ENCODE results near the gene ESPL1. TPM values are rescaled to one million over a fixed set of nuclear protein-coding genes. Genes with fewer than 3 reads are reported as not detected.

The ESPL1 gene
- polyA plus RNA-seq, 2 of the 4 experiments (the other 2 are of a cell fraction), result 10.0 to 16.5 TPM

DNA sequence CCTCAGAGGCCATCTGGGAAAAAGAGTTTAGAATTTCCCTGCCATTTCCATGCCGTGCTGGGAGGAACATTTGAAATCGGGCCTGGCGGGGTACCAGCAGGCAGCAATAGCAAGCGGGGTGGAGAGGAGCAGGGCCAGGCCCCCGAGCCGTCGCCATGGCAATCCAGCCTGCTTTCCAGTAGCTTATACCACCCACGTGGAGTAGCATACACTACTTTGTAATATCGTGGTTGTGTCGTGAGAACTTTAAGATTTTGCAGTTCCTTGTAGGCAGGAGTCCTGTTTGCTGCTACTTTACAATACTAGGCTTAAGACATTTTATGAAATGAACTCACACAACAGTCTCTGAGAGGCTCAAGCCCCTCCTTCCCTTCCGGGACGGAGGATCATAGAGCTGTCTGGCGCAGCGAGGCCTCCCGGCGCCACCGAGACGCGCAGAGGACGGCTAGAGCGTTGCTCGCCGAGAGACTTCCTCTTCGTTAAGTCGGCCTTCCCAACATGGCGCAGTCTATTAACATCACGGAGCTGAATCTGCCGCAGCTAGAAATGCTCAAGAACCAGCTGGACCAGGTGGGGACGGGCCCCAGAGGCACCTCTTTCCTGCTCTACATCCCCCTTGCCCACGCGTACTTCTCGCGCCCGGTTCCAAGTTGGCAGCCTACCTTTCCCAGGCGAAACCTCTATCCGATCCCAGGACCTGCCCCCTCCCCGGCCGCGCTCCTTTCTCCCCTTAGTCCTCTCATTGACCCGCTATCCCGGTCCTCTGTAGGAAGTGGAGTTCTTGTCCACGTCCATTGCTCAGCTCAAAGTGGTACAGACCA lies 27.2 kb downstream of the ESPL1 start, which contains the start of gene PFDN5 (continued):
- TF ChIP-seq SREBF2 (IDR thresholded peaks at IDR 0.05) (no peak), CBX8 (IDR thresholded peaks at IDR 0.05) (no peak), KDM5A (IDR thresholded peaks at IDR 0.05) (peak; percentile 83), FOSB (CRISPR knock-in tag; IDR thresholded peaks at IDR 0.05) (no peak), CEBPB (IDR thresholded peaks at IDR 0.05) (no peak), ZFP36 (IDR thresholded peaks at IDR 0.05; ENCODE audit: borderline replicate concordance, partially characterized antibody) (no peak), HEYL (CRISPR knock-in tag; IDR thresholded peaks at IDR 0.05) (no peak), EHF (CRISPR knock-in tag; IDR thresholded peaks at IDR 0.05) (no peak), FOXS1 (CRISPR knock-in tag; IDR thresholded peaks at IDR 0.05) (no peak), HDAC2 (IDR thresholded peaks at IDR 0.05) (no peak), TP53 (CRISPR knock-in tag; IDR thresholded peaks at IDR 0.05) (no peak), ZNF302 (CRISPR knock-in tag; IDR thresholded peaks at IDR 0.05) (no peak), POLR2AphosphoS2 (conservative IDR thresholded peaks at IDR 0.05; ENCODE audit: low read length) (no peak), FOSL2 (IDR thresholded peaks at IDR 0.05) (no peak), FOSL2 (CRISPR knock-in tag; IDR thresholded peaks at IDR 0.05) (no peak), JUNB (IDR thresholded peaks at IDR 0.05) (no peak), MYC (IDR thresholded peaks at IDR 0.05; ENCODE audit: borderline replicate concordance, low read length) (peak; percentile 63; the same call in 1 of the 2 replicates), HOXB13 (CRISPR knock-in tag; IDR thresholded peaks at IDR 0.05; ENCODE audit: low read depth) (no peak)
- TF ChIP-seq, protein P1, sequence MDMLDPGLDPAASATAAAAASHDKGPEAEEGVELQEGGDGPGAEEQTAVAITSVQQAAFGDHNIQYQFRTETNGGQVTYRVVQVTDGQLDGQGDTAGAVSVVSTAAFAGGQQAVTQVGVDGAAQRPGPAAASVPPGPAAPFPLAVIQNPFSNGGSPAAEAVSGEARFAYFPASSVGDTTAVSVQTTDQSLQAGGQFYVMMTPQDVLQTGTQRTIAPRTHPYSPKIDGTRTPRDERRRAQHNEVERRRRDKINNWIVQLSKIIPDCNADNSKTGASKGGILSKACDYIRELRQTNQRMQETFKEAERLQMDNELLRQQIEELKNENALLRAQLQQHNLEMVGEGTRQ (IDR thresholded peaks at IDR 0.05), result no peak
- TF ChIP-seq, protein P2, sequence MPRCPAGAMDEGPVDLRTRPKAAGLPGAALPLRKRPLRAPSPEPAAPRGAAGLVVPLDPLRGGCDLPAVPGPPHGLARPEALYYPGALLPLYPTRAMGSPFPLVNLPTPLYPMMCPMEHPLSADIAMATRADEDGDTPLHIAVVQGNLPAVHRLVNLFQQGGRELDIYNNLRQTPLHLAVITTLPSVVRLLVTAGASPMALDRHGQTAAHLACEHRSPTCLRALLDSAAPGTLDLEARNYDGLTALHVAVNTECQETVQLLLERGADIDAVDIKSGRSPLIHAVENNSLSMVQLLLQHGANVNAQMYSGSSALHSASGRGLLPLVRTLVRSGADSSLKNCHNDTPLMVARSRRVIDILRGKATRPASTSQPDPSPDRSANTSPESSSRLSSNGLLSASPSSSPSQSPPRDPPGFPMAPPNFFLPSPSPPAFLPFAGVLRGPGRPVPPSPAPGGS (IDR thresholded peaks at IDR 0.05), result peak; percentile 77; the same call in 1 of the 3 replicates
- TF ChIP-seq, protein P3, sequence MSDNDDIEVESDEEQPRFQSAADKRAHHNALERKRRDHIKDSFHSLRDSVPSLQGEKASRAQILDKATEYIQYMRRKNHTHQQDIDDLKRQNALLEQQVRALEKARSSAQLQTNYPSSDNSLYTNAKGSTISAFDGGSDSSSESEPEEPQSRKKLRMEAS (IDR thresholded peaks at IDR 0.05), result peak; percentile 80
- TF ChIP-seq, protein P4, sequence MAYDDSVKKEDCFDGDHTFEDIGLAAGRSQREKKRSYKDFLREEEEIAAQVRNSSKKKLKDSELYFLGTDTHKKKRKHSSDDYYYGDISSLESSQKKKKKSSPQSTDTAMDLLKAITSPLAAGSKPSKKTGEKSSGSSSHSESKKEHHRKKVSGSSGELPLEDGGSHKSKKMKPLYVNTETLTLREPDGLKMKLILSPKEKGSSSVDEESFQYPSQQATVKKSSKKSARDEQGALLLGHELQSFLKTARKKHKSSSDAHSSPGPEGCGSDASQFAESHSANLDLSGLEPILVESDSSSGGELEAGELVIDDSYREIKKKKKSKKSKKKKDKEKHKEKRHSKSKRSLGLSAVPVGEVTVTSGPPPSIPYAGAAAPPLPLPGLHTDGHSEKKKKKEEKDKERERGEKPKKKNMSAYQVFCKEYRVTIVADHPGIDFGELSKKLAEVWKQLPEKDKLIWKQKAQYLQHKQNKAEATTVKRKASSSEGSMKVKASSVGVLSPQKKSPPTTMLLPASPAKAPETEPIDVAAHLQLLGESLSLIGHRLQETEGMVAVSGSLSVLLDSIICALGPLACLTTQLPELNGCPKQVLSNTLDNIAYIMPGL (CRISPR knock-in tag; IDR thresholded peaks at IDR 0.05; ENCODE audit: borderline replicate concordance), result no peak
- TF ChIP-seq, protein P5, sequence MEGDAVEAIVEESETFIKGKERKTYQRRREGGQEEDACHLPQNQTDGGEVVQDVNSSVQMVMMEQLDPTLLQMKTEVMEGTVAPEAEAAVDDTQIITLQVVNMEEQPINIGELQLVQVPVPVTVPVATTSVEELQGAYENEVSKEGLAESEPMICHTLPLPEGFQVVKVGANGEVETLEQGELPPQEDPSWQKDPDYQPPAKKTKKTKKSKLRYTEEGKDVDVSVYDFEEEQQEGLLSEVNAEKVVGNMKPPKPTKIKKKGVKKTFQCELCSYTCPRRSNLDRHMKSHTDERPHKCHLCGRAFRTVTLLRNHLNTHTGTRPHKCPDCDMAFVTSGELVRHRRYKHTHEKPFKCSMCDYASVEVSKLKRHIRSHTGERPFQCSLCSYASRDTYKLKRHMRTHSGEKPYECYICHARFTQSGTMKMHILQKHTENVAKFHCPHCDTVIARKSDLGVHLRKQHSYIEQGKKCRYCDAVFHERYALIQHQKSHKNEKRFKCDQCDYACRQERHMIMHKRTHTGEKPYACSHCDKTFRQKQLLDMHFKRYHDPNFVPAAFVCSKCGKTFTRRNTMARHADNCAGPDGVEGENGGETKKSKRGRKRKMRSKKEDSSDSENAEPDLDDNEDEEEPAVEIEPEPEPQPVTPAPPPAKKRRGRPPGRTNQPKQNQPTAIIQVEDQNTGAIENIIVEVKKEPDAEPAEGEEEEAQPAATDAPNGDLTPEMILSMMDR (IDR thresholded peaks at IDR 0.05), result no peak
- TF ChIP-seq, protein P6, sequence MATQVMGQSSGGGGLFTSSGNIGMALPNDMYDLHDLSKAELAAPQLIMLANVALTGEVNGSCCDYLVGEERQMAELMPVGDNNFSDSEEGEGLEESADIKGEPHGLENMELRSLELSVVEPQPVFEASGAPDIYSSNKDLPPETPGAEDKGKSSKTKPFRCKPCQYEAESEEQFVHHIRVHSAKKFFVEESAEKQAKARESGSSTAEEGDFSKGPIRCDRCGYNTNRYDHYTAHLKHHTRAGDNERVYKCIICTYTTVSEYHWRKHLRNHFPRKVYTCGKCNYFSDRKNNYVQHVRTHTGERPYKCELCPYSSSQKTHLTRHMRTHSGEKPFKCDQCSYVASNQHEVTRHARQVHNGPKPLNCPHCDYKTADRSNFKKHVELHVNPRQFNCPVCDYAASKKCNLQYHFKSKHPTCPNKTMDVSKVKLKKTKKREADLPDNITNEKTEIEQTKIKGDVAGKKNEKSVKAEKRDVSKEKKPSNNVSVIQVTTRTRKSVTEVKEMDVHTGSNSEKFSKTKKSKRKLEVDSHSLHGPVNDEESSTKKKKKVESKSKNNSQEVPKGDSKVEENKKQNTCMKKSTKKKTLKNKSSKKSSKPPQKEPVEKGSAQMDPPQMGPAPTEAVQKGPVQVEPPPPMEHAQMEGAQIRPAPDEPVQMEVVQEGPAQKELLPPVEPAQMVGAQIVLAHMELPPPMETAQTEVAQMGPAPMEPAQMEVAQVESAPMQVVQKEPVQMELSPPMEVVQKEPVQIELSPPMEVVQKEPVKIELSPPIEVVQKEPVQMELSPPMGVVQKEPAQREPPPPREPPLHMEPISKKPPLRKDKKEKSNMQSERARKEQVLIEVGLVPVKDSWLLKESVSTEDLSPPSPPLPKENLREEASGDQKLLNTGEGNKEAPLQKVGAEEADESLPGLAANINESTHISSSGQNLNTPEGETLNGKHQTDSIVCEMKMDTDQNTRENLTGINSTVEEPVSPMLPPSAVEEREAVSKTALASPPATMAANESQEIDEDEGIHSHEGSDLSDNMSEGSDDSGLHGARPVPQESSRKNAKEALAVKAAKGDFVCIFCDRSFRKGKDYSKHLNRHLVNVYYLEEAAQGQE (IDR thresholded peaks at IDR 0.05), result no peak
